DMS153 (cell line): Measurements from ENCODE around the gene SRCIN1.
A peak's percentile ranks its signal among the peaks of the same experiment; 100 is the strongest.
"Not testable (repeated sequence)": the region's sequence is repeated elsewhere in the genome, so short reads cannot be mapped to it uniquely, and the experiment has no call there.

Experiments
- DNase-seq: peaks from one replicate; lab custom pipeline; 2025; lab: John Stamatoyannopoulos, UW

The SRCIN1 gene

GRCh38 chr17:38543403-38544174 is 62.2 kb downstream of the SRCIN1 start:
- no peak for DNase-seq

- no peak for DNase-seq
These were observed 63.5 kb downstream of the SRCIN1 start for GRCh38 chr17:38542286-38542685.

- DNase-seq: no peak
These were observed 64.5 kb downstream of the SRCIN1 start for GRCh38 chr17:38541281-38541680.

GRCh38 chr17:38540514-38541045 is 65.2 kb downstream of the SRCIN1 start:
- no peak for DNase-seq

- DNase-seq: peak; percentile 86
These were observed 66.4 kb downstream of the SRCIN1 start for GRCh38 chr17:38539386-38539785.

GRCh38 chr17:38538906-38539305 is 66.8 kb downstream of the SRCIN1 start:
- peak; percentile 96 for DNase-seq

GRCh38 chr17:38536661-38537060 is 69.1 kb downstream of the SRCIN1 start:
- no peak for DNase-seq

- no peak for DNase-seq
These were observed 69.9 kb downstream of the SRCIN1 start for GRCh38 chr17:38535886-38536285.

- DNase-seq: no peak
These were observed 71.3 kb downstream of the SRCIN1 start for GRCh38 chr17:38534498-38534885.

- DNase-seq: no peak
These were observed 71.8 kb downstream of the SRCIN1 start for GRCh38 chr17:38533866-38534497.

- no peak for DNase-seq
These were observed 72.5 kb downstream of the SRCIN1 start for GRCh38 chr17:38533241-38533640.

- DNase-seq: no peak
These were observed 73.3 kb downstream of the SRCIN1 start for GRCh38 chr17:38532451-38532850.

- not testable (repeated sequence) for DNase-seq
These were observed 74.0 kb downstream of the SRCIN1 start for GRCh38 chr17:38531761-38532160.

- DNase-seq: not testable (repeated sequence)
These were observed 74.9 kb downstream of the SRCIN1 start for GRCh38 chr17:38530856-38531255.

GRCh38 chr17:38528141-38528540 is 77.6 kb downstream of the SRCIN1 start:
- not testable (repeated sequence) for DNase-seq

- DNase-seq: not testable (repeated sequence)
These were observed 79.2 kb downstream of the SRCIN1 start for GRCh38 chr17:38526526-38526925.

- DNase-seq: no peak
These were observed 93.2 kb downstream of the SRCIN1 start for GRCh38 chr17:38512473-38513058.

GRCh38 chr17:38511150-38512108 is 94.3 kb downstream of the SRCIN1 start:
- no peak for DNase-seq

- no peak for DNase-seq
These were observed 95.2 kb downstream of the SRCIN1 start for GRCh38 chr17:38510421-38511149.

- DNase-seq: no peak
These were observed 95.9 kb downstream of the SRCIN1 start for GRCh38 chr17:38509772-38510420.
